Sigmoid colon (tissue), 4 donors: ENCODE data around the gene RC3H1.

ENCODE experiments used
- POLR2A ChIP-seq, 2 donors: fragments of 450-650 bp; IDR thresholded peaks; one replicate each; pipeline ENCODE4 v1.6.1; 2016; ENCODE audit warnings: antibody characterized with exemption in 2 of 2, mild to moderate bottlenecking in 2 of 2, moderate library complexity in 2 of 2
- POLR2AphosphoS5 ChIP-seq, 4 donors: sonication (generic); formaldehyde crosslinking; IDR thresholded peaks; one replicate each; pipeline ENCODE4 v1.6.1; 2017; ENCODE audit warnings: antibody characterized with exemption in 4 of 4

GRCh38 chr1:174017231-174017970 lies 4.8 kb downstream of the RC3H1 start:
- TF ChIP-seq POLR2AphosphoS5 (IDR thresholded peaks at IDR 0.05) (no peak), POLR2A (IDR thresholded peaks at IDR 0.05) (no peak)
